ENCODE measurements around the gene CHMP1A. TPM values are rescaled to one million over a fixed set of nuclear protein-coding genes. Genes with fewer than 3 reads are reported as not detected.
A peak's percentile ranks its signal among the peaks of the same experiment; 100 is the strongest.

Gene CHMP1A
- total RNA-seq, 4 donors from 2014 or later, result 54.5 to 101 (median 82.2) TPM

GRCh38 chr16:89633064-89633631, 24.4 kb downstream of the CHMP1A start:
- no peak overlapping the region for H3K4me3 ChIP-seq
- 60% methylated on average over 2 of the region's 19 CpGs; no CpG with 5 or more reads in 1 of the 2 donors for WGBS, 2 donors (ENCODE audit: low coverage in 1 of 2)
- no peak for ATAC-seq
- H3K4me1 ChIP-seq, result no peaks in the 10 kb centered on the region
- no peak overlapping the region for H3K27ac ChIP-seq
- H3K36me3 ChIP-seq, result no peaks in the 10 kb centered on the region
- TF ChIP-seq CTCF (IDR thresholded peaks at IDR 0.05), result no peak
- no peaks in the 10 kb centered on the region for H3K9me3 ChIP-seq
- H3K27me3 ChIP-seq, result peaks cover 39% of the 10 kb centered on the region

GRCh38 chr16:89629827-89630610, 27.5 kb downstream of the CHMP1A start:
- H3K36me3 ChIP-seq, result no peaks in the 10 kb centered on the region
- WGBS, 2 donors (ENCODE audit: low coverage in 1 of 2), result 80 to 100% methylated on average over 1 to 4 of the region's 17 CpGs
- H3K4me1 ChIP-seq, result no peaks in the 10 kb centered on the region
- no peak for TF ChIP-seq EP300 (IDR thresholded peaks at IDR 0.05)
- TF ChIP-seq CTCF (IDR thresholded peaks at IDR 0.05), result no peak
- TF ChIP-seq POLR2A (IDR thresholded peaks at IDR 0.05), result no peak
- TF ChIP-seq POLR2AphosphoS5 (IDR thresholded peaks at IDR 0.05), result no peak
- peaks cover 45% of the 10 kb centered on the region for H3K27me3 ChIP-seq
- H3K9me3 ChIP-seq, result no peaks in the 10 kb centered on the region
- no peak overlapping the region for H3K4me3 ChIP-seq
- ATAC-seq, result no peak
- no peak overlapping the region for H3K27ac ChIP-seq

GRCh38 chr16:89624777-89625761, 32.4 kb downstream of the CHMP1A start:
- Histone ChIP-seq H3K9me3 (no peaks in the 10 kb centered on the region), H3K27ac (no peak overlapping the region), H3K4me3 (no peak overlapping the region), H3K36me3 (no peaks in the 10 kb centered on the region), H3K27me3 (peaks cover 57% of the 10 kb centered on the region), H3K4me1 (no peaks in the 10 kb centered on the region)
- 51 to 74% methylated on average over 5 to 13 of the region's 21 CpGs for WGBS, 2 donors (ENCODE audit: low coverage in 1 of 2)
- ATAC-seq, result no peak
- TF ChIP-seq POLR2A (IDR thresholded peaks at IDR 0.05), result no peak
- no peak for TF ChIP-seq POLR2AphosphoS5 (IDR thresholded peaks at IDR 0.05)
- no peak for TF ChIP-seq EP300 (IDR thresholded peaks at IDR 0.05)
- no peak for TF ChIP-seq CTCF (IDR thresholded peaks at IDR 0.05)

- no peak for ATAC-seq
- H3K27me3 ChIP-seq, result peaks cover 64% of the 10 kb centered on the region
- H3K4me3 ChIP-seq, result no peak overlapping the region
- H3K9me3 ChIP-seq, result no peaks in the 10 kb centered on the region
- H3K36me3 ChIP-seq, result no peaks in the 10 kb centered on the region
- 15 to 27% methylated on average over 6 to 27 of the region's 28 CpGs for WGBS, 2 donors (ENCODE audit: low coverage in 1 of 2)
- H3K27ac ChIP-seq, result peak overlapping the region in 1 of 4 donors; percentile 19
- TF ChIP-seq POLR2AphosphoS5 (IDR thresholded peaks at IDR 0.05) (no peak), EP300 (IDR thresholded peaks at IDR 0.05) (no peak), POLR2A (IDR thresholded peaks at IDR 0.05) (no peak), CTCF (IDR thresholded peaks at IDR 0.05) (no peak)
- H3K4me1 ChIP-seq, result no peaks in the 10 kb centered on the region
These were observed 33.8 kb downstream of the CHMP1A start for GRCh38 chr16:89623511-89624261.
